Neural progenitor cell (in vitro differentiated cells): Measurements from ENCODE around the gene TBCK. TPM values are rescaled to one million over a fixed set of nuclear protein-coding genes. Genes with fewer than 3 reads are reported as not detected.

Experiments used
- DNase-seq: peaks from one replicate; pipeline ENCODE4 v3.0.0-alpha.2; 2016; ENCODE audit warnings: low spot score
- H2AFZ ChIP-seq: fragments of 200-600 bp; sonication (generic); replicated peaks from 2 replicates; pipeline ENCODE4 v1.6.1; 2016; ENCODE audit warnings: antibody characterized with exemption
- H3F3A ChIP-seq: fragments of 200-600 bp; sonication (generic); 2 replicates; pipeline ENCODE4 v1.6.1; 2016; ENCODE audit warnings: antibody characterized with exemption, low read depth
- H3K27ac ChIP-seq: fragments of 200-600 bp; sonication (generic); 2 replicates; pipeline ENCODE4 v1.5.1; 2016; ENCODE audit warnings: mild to moderate bottlenecking
- H3K27me3 ChIP-seq: fragments of 200-600 bp; sonication (generic); 2 replicates; pipeline ENCODE4 v1.6.1; 2016; ENCODE audit warnings: mild to moderate bottlenecking, moderate library complexity
- H3K36me3 ChIP-seq: fragments of 200-600 bp; sonication (generic); 2 replicates; pipeline ENCODE4 v1.5.1; 2016
- H3K4me1 ChIP-seq: fragments of 200-600 bp; sonication (generic); 2 replicates; pipeline ENCODE4 v1.6.1; 2016; ENCODE audit warnings: mixed run types
- H3K4me2 ChIP-seq: fragments of 200-600 bp; sonication (generic); 2 replicates; pipeline ENCODE4 v1.6.1; 2016
- H3K4me3 ChIP-seq: fragments of 200-600 bp; sonication (generic); 2 replicates; pipeline ENCODE4 v1.5.1; 2016
- H3K79me2 ChIP-seq: fragments of 200-600 bp; sonication (generic); 2 replicates; pipeline ENCODE4 v1.6.1; 2016; ENCODE audit warnings: low read depth
- H3K9ac ChIP-seq: fragments of 200-600 bp; sonication (generic); 2 replicates; pipeline ENCODE4 v1.6.1; 2016
- H3K9me3 ChIP-seq: fragments of 200-600 bp; sonication (generic); 2 replicates; pipeline ENCODE4 v1.5.1; 2016; ENCODE audit warnings: low read depth
- H4K20me1 ChIP-seq: fragments of 200-600 bp; sonication (generic); 2 replicates; pipeline ENCODE4 v1.6.1; 2016; ENCODE audit warnings: low read depth
- H3K27ac Mint-ChIP-seq: 3 replicates; pipeline ENCODE4 v1.8.0; 2021; ENCODE audit warnings: mixed read lengths
- H3K27me3 Mint-ChIP-seq: 2 replicates; pipeline ENCODE4 v1.8.0; 2022; ENCODE audit warnings: low read depth, mild to moderate bottlenecking, inconsistent platforms, moderate library complexity, mixed read lengths; ENCODE audit not compliant: insufficient read depth
- H3K36me3 Mint-ChIP-seq: 3 replicates; pipeline ENCODE4 v1.8.0; 2021; ENCODE audit warnings: mixed read lengths
- H3K4me1 Mint-ChIP-seq: 3 replicates; pipeline ENCODE4 v1.8.0; 2021; ENCODE audit warnings: mixed read lengths
- H3K4me3 Mint-ChIP-seq: 3 replicates; pipeline ENCODE4 v1.8.0; 2021; ENCODE audit warnings: mild to moderate bottlenecking, moderate library complexity, mixed read lengths
- H3K9me3 Mint-ChIP-seq: 3 replicates; pipeline ENCODE4 v1.8.0; 2020; ENCODE audit warnings: mixed read lengths
- EZH2 ChIP-seq: fragments of 200-600 bp; sonication (generic); IDR thresholded peaks from 2 replicates; pipeline ENCODE4 v1.6.1; 2017; ENCODE audit warnings: antibody characterized with exemption, mild to moderate bottlenecking, moderate library complexity
- EZH2phosphoT487 ChIP-seq: fragments of 200-600 bp; sonication (generic); IDR thresholded peaks from 2 replicates; pipeline ENCODE4 v1.6.1; 2017; ENCODE audit warnings: antibody characterized with exemption
- total RNA-seq: library from RNA; depleted of rRNA; stranded (reverse); fragments of >200 nt; gene quantifications from 2 replicates; pipeline ENCODE4 v1.2.3, GENCODE V29; 2015; ENCODE audit warnings: low replicate concordance
- TF ChIP-seq, protein P1 (sequence below): fragments of 200-600 bp; sonication (generic); IDR thresholded peaks from 2 replicates; pipeline ENCODE4 v1.5.1; 2017; ENCODE audit warnings: antibody characterized with exemption, mild to moderate bottlenecking

The TBCK gene
- total RNA-seq, 1 donor from 2014 or later: 69.8 TPM

DNA sequence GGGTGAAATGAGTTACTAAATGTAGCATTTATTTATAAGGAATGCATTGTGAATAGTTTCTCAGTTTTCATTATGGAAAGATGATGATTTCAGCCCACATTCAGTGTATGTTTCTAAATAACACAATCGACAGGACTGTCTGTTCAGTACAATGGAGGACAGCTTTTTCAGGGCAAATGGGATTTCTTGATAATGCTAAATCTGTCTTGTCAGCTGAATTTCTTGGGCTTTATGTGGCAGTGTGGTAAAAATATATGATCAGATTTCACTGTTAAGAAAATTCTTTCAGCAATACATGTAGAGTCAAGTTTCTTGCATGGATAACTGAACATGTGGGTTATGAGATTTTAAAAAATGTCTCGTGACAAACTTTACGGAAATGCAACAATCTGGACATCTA is 269.9 kb downstream of the TBCK start:
- no peaks in the 10 kb centered on the region for H3K9me3 ChIP-seq
- H3K27me3 Mint-ChIP-seq: no peaks in the 10 kb centered on the region

DNA sequence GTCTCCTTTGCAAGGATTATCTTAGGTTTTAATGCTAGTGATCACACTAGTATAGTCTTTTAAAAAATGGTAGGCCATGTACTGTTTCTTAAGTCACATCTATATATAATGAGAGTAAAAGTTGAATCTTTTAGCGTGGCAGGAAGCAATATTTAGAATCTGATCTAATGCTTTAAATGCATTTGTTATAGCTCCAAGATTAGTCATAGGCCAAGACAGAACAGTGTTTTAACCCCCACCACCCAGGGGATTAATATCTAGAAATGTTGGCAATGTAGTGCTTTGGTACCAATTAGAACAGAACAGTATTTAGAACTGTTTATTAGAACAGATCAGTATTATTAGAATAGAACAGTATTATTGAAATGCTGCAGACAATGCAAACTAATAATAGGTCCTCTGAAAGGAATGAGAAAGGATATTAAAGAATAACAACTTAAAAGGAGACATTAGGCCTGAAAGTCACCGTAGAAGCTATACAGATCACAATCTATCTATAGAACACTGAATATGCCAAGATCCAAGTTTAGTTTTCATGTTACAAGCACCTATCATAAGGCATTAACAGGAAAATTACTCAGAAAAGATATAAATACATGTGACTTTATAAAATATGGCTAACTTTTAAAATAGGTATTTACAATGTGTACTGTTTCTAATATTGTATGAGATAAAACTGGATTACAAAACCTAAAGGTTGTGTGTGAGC is 274.6 kb downstream of the TBCK start:
- H3K27me3 Mint-ChIP-seq: no peaks in the 10 kb centered on the region
- Histone ChIP-seq H2AFZ (no peak overlapping the region), H3K27ac (no peak overlapping the region), H3K36me3 (no peaks in the 10 kb centered on the region), H3K9me3 (no peaks in the 10 kb centered on the region), H3K4me2 (no peak overlapping the region), H3F3A (no peaks in the 10 kb centered on the region), H3K9ac (no peak overlapping the region), H3K4me1 (no peaks in the 10 kb centered on the region), H3K79me2 (no peaks in the 10 kb centered on the region), H3K27me3 (no peaks in the 10 kb centered on the region), H3K4me3 (no peak overlapping the region), H4K20me1 (no peaks in the 10 kb centered on the region)
- H3K27ac Mint-ChIP-seq: no peak overlapping the region
- no peaks in the 10 kb centered on the region for H3K9me3 Mint-ChIP-seq
- no peaks in the 10 kb centered on the region for H3K36me3 Mint-ChIP-seq
- TF ChIP-seq, protein P1, sequence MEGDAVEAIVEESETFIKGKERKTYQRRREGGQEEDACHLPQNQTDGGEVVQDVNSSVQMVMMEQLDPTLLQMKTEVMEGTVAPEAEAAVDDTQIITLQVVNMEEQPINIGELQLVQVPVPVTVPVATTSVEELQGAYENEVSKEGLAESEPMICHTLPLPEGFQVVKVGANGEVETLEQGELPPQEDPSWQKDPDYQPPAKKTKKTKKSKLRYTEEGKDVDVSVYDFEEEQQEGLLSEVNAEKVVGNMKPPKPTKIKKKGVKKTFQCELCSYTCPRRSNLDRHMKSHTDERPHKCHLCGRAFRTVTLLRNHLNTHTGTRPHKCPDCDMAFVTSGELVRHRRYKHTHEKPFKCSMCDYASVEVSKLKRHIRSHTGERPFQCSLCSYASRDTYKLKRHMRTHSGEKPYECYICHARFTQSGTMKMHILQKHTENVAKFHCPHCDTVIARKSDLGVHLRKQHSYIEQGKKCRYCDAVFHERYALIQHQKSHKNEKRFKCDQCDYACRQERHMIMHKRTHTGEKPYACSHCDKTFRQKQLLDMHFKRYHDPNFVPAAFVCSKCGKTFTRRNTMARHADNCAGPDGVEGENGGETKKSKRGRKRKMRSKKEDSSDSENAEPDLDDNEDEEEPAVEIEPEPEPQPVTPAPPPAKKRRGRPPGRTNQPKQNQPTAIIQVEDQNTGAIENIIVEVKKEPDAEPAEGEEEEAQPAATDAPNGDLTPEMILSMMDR: no peak
- TF ChIP-seq EZH2phosphoT487 (no peak), EZH2 (no peak)
- DNase-seq: no peak
- H3K4me1 Mint-ChIP-seq: no peaks in the 10 kb centered on the region
- H3K4me3 Mint-ChIP-seq: no peak overlapping the region

More for the DNA sequence above, 269.9 kb downstream of the TBCK start:
- no peaks in the 10 kb centered on the region for H3K9me3 Mint-ChIP-seq
- no peaks in the 10 kb centered on the region for H3K36me3 ChIP-seq
- TF ChIP-seq EZH2phosphoT487 (no peak), EZH2 (no peak)
- TF ChIP-seq, protein P1: no peak
- no peak overlapping the region for H3K4me2 ChIP-seq
- H3K4me1 ChIP-seq: peaks cover 7% of the 10 kb centered on the region
- no peak overlapping the region for H3K4me3 ChIP-seq
- no peak overlapping the region for H3K9ac ChIP-seq
- DNase-seq: no peak
- H3K27me3 ChIP-seq: no peaks in the 10 kb centered on the region
- no peak overlapping the region for H3K27ac ChIP-seq
- H3K27ac Mint-ChIP-seq: no peak overlapping the region
- peaks cover 2% of the 10 kb centered on the region for H3K36me3 Mint-ChIP-seq
- H3F3A ChIP-seq: no peaks in the 10 kb centered on the region
- H3K4me3 Mint-ChIP-seq: no peak overlapping the region
- no peaks in the 10 kb centered on the region for H3K79me2 ChIP-seq
- H3K4me1 Mint-ChIP-seq: no peaks in the 10 kb centered on the region
- no peak overlapping the region for H2AFZ ChIP-seq
- H4K20me1 ChIP-seq: no peaks in the 10 kb centered on the region

DNA sequence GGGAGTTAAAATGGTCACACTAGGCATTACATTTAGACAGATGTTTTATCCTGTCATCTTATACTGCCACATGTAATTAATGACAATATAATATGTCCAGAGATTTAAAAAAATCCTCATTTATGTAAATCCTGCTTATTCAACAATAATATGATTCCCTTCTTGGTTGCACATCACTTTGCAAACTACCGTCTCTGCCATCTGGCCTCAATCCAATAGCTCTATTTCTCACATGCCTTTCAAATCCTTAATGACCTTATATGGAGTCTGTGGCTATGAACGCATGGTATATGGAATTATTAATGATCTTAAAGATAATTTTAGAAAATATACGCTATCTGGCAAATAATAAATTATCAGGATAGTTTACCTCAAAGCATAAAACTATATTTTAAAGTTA is 276.2 kb downstream of the TBCK start:
- no peaks in the 10 kb centered on the region for H3K9me3 Mint-ChIP-seq
- no peak for DNase-seq
- H3K36me3 ChIP-seq: no peaks in the 10 kb centered on the region
- H3K27me3 ChIP-seq: no peaks in the 10 kb centered on the region
- H3K4me1 ChIP-seq: no peaks in the 10 kb centered on the region
- H3F3A ChIP-seq: no peaks in the 10 kb centered on the region
- H3K79me2 ChIP-seq: no peaks in the 10 kb centered on the region
- no peak overlapping the region for H3K4me3 ChIP-seq
- no peak overlapping the region for H3K27ac ChIP-seq
- no peak overlapping the region for H2AFZ ChIP-seq
- H3K9me3 ChIP-seq: no peaks in the 10 kb centered on the region
- no peaks in the 10 kb centered on the region for H3K4me1 Mint-ChIP-seq
- TF ChIP-seq, protein P1: no peak
- no peak for TF ChIP-seq EZH2
- TF ChIP-seq EZH2phosphoT487: no peak
- no peak overlapping the region for H3K9ac ChIP-seq
- H3K27me3 Mint-ChIP-seq: no peaks in the 10 kb centered on the region
- H3K27ac Mint-ChIP-seq: no peak overlapping the region
- H3K36me3 Mint-ChIP-seq: no peaks in the 10 kb centered on the region
- no peak overlapping the region for H3K4me3 Mint-ChIP-seq
- no peaks in the 10 kb centered on the region for H4K20me1 ChIP-seq
- H3K4me2 ChIP-seq: no peak overlapping the region
